Panc1 (cell line): ENCODE data around the gene LOXL4. TPM values are rescaled to one million over a fixed set of nuclear protein-coding genes. Genes with fewer than 3 reads are reported as not detected.

Experiments used
- ATAC-seq: fragments of 200-7000 bp; cut with Tn5 transposase; 2 replicates; pipeline ENCODE4 v1.9.1; 2020; ENCODE audit warnings: mild to moderate bottlenecking, moderate library complexity
- BruUV-seq: library from RNA; stranded (reverse); fragments of 400-500 nt; replicated peaks from 2 replicates; lab custom pipeline; 2021; lab: Mats Ljungman, UMichigan
- CTCF ChIA-PET: fragments of 300-600 bp; sonication (Branson Sonifier 250); formaldehyde crosslinking; loops from one replicate; lab custom pipeline; 2022; ENCODE audit warnings: antibody characterized with exemption; lab: Charles Lee
- POLR2A ChIA-PET: fragments of 300-600 bp; sonication (Branson Sonifier 250); formaldehyde crosslinking; loops from one replicate; lab custom pipeline; 2022; ENCODE audit warnings: antibody characterized with exemption; lab: Charles Lee
- DNase-seq: peaks from one replicate; pipeline ENCODE4 v3.0.0-alpha.2; 2010; ENCODE audit warnings: low read depth, low spot score
- H3K27ac ChIP-seq: 2 replicates; pipeline ENCODE4 v1.5.1; 2011; ENCODE audit warnings: mild to moderate bottlenecking, low read length, inconsistent platforms
- H3K27me3 ChIP-seq: fragments of 200-500 bp; sonication (Bioruptor generic); 2 replicates; pipeline ENCODE4 v1.6.0; 2014; ENCODE audit warnings: low read length, inconsistent platforms; ENCODE audit not compliant: control insufficient read depth, insufficient read depth
- H3K36me3 ChIP-seq: fragments of 200-500 bp; sonication (Bioruptor generic); 2 replicates; pipeline ENCODE4 v1.5.1; 2014; ENCODE audit warnings: inconsistent platforms, mild to moderate bottlenecking, low read length, moderate library complexity; ENCODE audit not compliant: control insufficient read depth, insufficient read depth
- H3K4me1 ChIP-seq: 2 replicates; pipeline ENCODE4 v1.5.1; 2011; ENCODE audit warnings: inconsistent platforms, mild to moderate bottlenecking, low read length, moderate library complexity; ENCODE audit not compliant: control insufficient read depth, insufficient read depth
- H3K4me3 ChIP-seq, 2 experiments: 2 replicates each; pipeline ENCODE4 v1.5.1; 2011 to 2012; ENCODE audit warnings: low read depth in 2 of 2, low read length in 2 of 2, mild to moderate bottlenecking in 2 of 2, inconsistent platforms in 1 of 2, moderate library complexity in 1 of 2
- H3K9me3 ChIP-seq: fragments of 200-500 bp; sonication (Bioruptor generic); 2 replicates; pipeline ENCODE4 v1.5.1; 2014; ENCODE audit warnings: low read depth, mild to moderate bottlenecking, inconsistent platforms, low read length, moderate library complexity; ENCODE audit not compliant: control insufficient read depth, insufficient read depth
- CTCF ChIP-seq: fragments of 450-650 bp; IDR thresholded peaks from 2 replicates; pipeline ENCODE4 v1.5.1; 2017; ENCODE audit warnings: mild to moderate bottlenecking
- POLR2AphosphoS5 ChIP-seq: IDR thresholded peaks from 2 replicates; pipeline ENCODE4 v1.6.1; 2012; ENCODE audit warnings: mild to moderate bottlenecking, low read depth, low read length, moderate library complexity
- REST ChIP-seq, 2 experiments: IDR thresholded peaks; 2 replicates each; pipeline ENCODE4 v1.6.1; 2011 to 2012; ENCODE audit warnings: low read depth in 2 of 2, control low read depth in 1 of 2, low read length in 1 of 2, mild to moderate bottlenecking in 1 of 2, moderate library complexity in 1 of 2; ENCODE audit not compliant: insufficient read depth in 1 of 2
- SIN3A ChIP-seq: IDR thresholded peaks from 2 replicates; pipeline ENCODE4 v1.6.1; 2012; ENCODE audit warnings: low read depth, mild to moderate bottlenecking, low read length, moderate library complexity, borderline replicate concordance; ENCODE audit not compliant: insufficient read depth
- TCF7L2 ChIP-seq: IDR thresholded peaks from 2 replicates; pipeline ENCODE4 v1.6.1; 2011; ENCODE audit warnings: mild to moderate bottlenecking, low read depth, low read length, inconsistent platforms
- in situ Hi-C: cut with HindIII; loops from 2 replicates; pipeline ENCODE4 v1.10.0; 2016; ENCODE audit warnings: low sequenced_read_pairs, low pct_unique_long_range_greater_than_20kb
- intact Hi-C: fragments of 100-400 bp; cut with micrococcal nuclease; formaldehyde crosslinking; loops from one replicate; pipeline ENCODE4 v1.10.0; 2022; ENCODE audit not compliant: unreplicated experiment
- total RNA-seq: library from RNA; stranded (reverse); gene quantifications from one replicate; pipeline ENCODE4 v1.2.1, GENCODE V29; 2021; ENCODE audit not compliant: unreplicated experiment

The LOXL4 gene
- total RNA-seq, 1 experiment from 2014 or later, result 17.7 TPM

GRCh38 chr10:98201760-98202159 lies 66.2 kb downstream of the LOXL4 start:
- no peaks in the 10 kb centered on the region for H3K9me3 ChIP-seq
- CTCF ChIA-PET, result no interaction called here
- no peak overlapping the region for H3K4me3 ChIP-seq
- no peaks in the 10 kb centered on the region for H3K4me1 ChIP-seq
- H3K27me3 ChIP-seq, result no peaks in the 10 kb centered on the region
- in situ Hi-C loops, result no loop called here
- POLR2A ChIA-PET, result no interaction called here
- TF ChIP-seq REST (IDR thresholded peaks at IDR 0.05; ENCODE audit: insufficient read depth in 1 of 2, low read depth in 2 of 2, low read length in 1 of 2) (no peak), CTCF (no peak), TCF7L2 (no peak), POLR2AphosphoS5 (no peak), SIN3A (no peak)
- intact Hi-C loops, result no loop called here
- H3K36me3 ChIP-seq, result no peaks in the 10 kb centered on the region
- no TSS peak for BruUV-seq
- ATAC-seq (no peak), DNase-seq (no peak)
- H3K27ac ChIP-seq, result no peak overlapping the region

Other genes with a start within 250 kb of the LOXL4 start
- 0.23 TPM for gene CRTAC1, start 237.6 kb downstream of the LOXL4 start, total RNA-seq
- gene R3HCC1L, start 133.5 kb downstream of the LOXL4 start, total RNA-seq, result 15.9 TPM
- 2.3 TPM for gene PYROXD2, start 147.0 kb upstream of the LOXL4 start, total RNA-seq
- 146 TPM for gene HPS1, start 178.7 kb upstream of the LOXL4 start, total RNA-seq